Retinal pigment epithelial cell (primary cell): Measurements from ENCODE around the gene HYKK.
A peak's percentile ranks its signal among the peaks of the same experiment; 100 is the strongest.

Source experiments
- DNase-seq: peaks from one replicate; pipeline ENCODE4 v3.0.0-alpha.2; 2010; ENCODE audit warnings: low read depth
- H3K4me3 ChIP-seq: 2 replicates; pipeline ENCODE4 v1.5.1; 2011; ENCODE audit warnings: mild to moderate bottlenecking, low read length, control low read depth, moderate library complexity
- CTCF ChIP-seq: conservative IDR thresholded peaks from 2 replicates; pipeline ENCODE4 v1.5.1; 2011; ENCODE audit warnings: low read depth, low read length, control low read depth, inconsistent platforms

Gene HYKK

GRCh38 chr15:78565951-78566774, 58.8 kb downstream of the HYKK start:
- TF ChIP-seq CTCF, result peak; percentile 29
- DNase-seq, result no peak
- peak overlapping the region; percentile 68 for H3K4me3 ChIP-seq

GRCh38 chr15:78567531-78567930, 60.2 kb downstream of the HYKK start:
- TF ChIP-seq CTCF, result no peak
- no peak for DNase-seq
- H3K4me3 ChIP-seq, result no peak overlapping the region

- no peak for TF ChIP-seq CTCF
- DNase-seq, result no peak
- no peak overlapping the region for H3K4me3 ChIP-seq
Observed at GRCh38 chr15:78570710-78571109, 63.3 kb downstream of the HYKK start.

DNA sequence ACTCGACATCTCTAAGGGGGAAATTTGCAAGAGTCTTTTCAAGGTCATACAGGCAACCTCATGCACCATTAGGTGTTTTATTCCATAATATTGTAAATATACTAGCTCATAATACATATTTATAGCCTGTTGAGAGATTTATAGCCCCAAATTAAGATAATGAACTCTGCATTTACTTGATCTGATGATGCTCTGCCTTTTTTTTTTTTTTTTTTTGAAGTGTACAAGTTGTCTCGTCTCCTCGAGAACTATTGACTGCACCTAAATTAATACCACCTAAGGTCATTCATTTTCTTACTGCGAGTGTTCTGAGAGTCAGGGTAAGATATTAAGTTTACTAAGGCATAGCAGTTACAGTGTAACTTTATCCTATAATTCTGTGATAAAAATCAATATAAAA, 64.0 kb downstream of the HYKK start:
- TF ChIP-seq CTCF, result no peak
- no peak for DNase-seq
- H3K4me3 ChIP-seq, result no peak overlapping the region

DNA sequence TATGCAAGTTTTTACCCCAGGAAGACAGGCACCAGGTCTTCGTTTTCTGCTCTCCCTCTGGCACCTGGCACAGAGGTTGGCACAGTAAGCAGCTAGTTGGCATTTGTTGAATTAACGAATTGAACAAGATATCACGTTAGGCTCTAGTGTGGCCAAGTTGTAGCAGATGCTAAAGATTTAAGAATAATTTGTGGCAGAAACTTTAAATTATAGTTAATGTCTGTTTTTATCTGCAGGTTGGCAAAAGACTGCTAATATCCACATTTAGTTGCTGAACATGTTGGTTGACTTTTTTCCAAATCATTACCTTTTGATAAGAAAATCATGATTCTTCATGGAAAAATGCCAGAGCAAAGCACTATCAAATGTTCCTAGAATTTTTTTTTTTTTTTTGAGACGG, 66.0 kb downstream of the HYKK start:
- H3K4me3 ChIP-seq, result no peak overlapping the region
- no peak for TF ChIP-seq CTCF
- no peak for DNase-seq

DNA sequence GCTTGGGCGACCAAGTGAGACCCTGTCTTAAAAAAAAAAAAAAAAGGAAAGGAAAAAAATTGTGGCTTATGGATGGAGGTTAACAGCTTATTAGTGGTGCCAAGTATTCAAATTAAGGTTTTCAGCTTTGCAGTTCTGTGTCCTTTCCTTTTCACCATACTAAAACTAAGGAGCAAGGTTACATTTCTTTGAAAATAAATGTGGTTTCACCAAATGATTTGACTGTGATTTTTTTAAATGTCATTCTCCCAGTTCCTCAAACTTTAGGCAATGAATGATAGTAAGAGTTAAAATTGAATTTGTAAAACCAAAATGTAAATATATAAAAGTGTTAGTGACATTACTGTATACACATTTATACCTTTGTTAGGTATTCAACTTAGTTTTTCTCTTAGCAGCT, 67.6 kb downstream of the HYKK start:
- no peak overlapping the region for H3K4me3 ChIP-seq
- DNase-seq, result no peak
- no peak for TF ChIP-seq CTCF
